ENCODE measurements around the gene SERTAD1. TPM values are rescaled to one million over a fixed set of nuclear protein-coding genes. Genes with fewer than 3 reads are reported as not detected.

The SERTAD1 gene
- total RNA-seq, 1 donor from 2014 or later, result 3.2 TPM

DNA sequence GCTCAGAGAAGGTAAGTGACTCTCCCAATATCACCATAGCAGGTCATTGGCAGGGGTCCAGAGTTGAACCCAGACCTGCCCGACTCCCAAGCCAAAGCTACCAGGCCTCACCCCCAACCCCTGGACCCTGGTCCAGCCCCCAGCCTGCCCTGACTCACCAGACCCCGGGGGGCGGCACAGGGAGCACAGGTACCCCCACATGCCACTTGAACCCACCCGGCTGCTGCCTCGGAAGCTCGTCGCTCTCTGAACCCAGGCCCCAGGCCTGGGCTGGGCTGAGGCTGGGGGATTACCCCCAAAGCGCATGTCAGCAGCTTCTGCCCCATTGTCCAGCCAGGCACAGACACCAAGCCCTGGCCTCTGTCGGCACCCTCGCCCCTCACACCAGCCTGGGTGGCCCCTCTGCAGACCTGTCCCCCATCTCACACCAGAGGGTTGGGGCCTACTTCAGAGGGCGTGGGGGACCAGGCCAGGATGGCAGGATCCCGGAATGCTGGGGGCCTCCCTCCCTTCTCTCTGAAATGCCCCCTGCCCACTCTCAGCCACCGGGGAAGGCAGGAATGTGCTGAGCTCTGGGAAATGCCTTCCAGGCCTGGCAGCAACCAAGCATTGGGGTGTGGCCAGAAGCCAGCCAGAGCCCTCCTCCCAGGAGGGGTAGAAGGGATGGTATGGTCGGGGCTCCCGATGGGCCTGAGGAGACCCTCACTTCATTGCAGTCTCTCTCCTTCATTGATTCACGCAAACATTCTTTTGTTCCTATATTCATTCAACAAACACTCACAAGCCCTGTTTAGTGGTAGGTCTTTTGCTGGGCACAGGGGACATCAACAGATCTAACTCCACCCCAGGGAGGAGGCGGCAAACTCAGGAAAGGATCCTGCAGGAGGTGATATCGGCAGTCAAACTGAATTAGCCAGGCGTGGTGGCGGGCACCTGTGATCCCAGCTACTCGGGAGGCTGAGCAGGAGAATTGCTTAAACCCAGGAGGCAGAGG is 11.0 kb downstream of the SERTAD1 start:
- Mint-ChIP-seq H3K27ac (ENCODE audit: unreplicated experiment) (peak overlapping the region; percentile 78), H3K9me3 (no peaks in the 10 kb centered on the region), H3K4me3 (no peak overlapping the region), H3K36me3 (ENCODE audit: low read depth) (no peaks in the 10 kb centered on the region), H3K27me3 (ENCODE audit: low read depth) (no peaks in the 10 kb centered on the region), H3K4me1 (peaks cover 20% of the 10 kb centered on the region)
- no peak for DNase-seq (ENCODE audit: low read depth, low spot score)
- TF ChIP-seq, protein P1, sequence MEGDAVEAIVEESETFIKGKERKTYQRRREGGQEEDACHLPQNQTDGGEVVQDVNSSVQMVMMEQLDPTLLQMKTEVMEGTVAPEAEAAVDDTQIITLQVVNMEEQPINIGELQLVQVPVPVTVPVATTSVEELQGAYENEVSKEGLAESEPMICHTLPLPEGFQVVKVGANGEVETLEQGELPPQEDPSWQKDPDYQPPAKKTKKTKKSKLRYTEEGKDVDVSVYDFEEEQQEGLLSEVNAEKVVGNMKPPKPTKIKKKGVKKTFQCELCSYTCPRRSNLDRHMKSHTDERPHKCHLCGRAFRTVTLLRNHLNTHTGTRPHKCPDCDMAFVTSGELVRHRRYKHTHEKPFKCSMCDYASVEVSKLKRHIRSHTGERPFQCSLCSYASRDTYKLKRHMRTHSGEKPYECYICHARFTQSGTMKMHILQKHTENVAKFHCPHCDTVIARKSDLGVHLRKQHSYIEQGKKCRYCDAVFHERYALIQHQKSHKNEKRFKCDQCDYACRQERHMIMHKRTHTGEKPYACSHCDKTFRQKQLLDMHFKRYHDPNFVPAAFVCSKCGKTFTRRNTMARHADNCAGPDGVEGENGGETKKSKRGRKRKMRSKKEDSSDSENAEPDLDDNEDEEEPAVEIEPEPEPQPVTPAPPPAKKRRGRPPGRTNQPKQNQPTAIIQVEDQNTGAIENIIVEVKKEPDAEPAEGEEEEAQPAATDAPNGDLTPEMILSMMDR (conservative IDR thresholded peaks at IDR 0.05), result no peak

DNA sequence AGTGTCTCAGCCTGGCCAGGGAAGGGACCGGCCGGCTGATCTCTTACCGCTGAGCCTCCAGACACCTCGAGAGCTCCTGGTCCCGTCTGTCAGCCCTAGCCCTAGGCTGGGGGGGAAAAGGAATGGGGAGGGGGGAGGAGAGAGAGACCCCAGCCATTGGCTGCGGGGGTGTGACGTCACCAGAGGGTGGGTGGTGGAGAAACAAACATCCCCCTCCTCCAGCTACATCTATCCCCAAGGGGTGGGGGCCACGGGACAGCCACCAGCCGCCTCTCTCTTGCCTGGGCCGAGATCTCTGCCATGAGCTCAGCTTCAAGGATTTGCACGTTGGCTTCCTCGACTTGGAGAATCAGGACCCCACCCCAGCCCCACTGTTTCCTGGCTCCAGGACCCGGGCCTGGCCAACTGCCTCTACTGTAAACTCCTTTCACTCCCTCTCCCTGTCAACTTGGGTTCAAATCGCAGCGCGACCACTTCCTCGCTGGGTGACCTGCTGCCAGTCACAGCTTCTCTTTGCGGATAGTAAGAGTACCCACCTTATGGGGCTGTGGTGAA is 12.4 kb downstream of the SERTAD1 start, which contains the start of gene PRX:
Gene PRX (minus strand): TSS at position 88 of the 555 bp plus-strand sequence. CDS start 5,446 bp downstream, outside the sequence.
- TF ChIP-seq, protein P1 (conservative IDR thresholded peaks at IDR 0.05), result no peak
- H3K27me3 Mint-ChIP-seq (ENCODE audit: low read depth), result no peaks in the 10 kb centered on the region
- DNase-seq (ENCODE audit: low read depth, low spot score), result no peak
- no peaks in the 10 kb centered on the region for H3K9me3 Mint-ChIP-seq
- H3K36me3 Mint-ChIP-seq (ENCODE audit: low read depth), result no peaks in the 10 kb centered on the region
- no peak within 1 kb of the TSS for H3K27ac Mint-ChIP-seq (ENCODE audit: unreplicated experiment)
- H3K4me1 Mint-ChIP-seq, result peaks cover 16% of the 10 kb centered on the region
- H3K4me3 Mint-ChIP-seq, result peak within 1 kb of the TSS; percentile 2

DNA sequence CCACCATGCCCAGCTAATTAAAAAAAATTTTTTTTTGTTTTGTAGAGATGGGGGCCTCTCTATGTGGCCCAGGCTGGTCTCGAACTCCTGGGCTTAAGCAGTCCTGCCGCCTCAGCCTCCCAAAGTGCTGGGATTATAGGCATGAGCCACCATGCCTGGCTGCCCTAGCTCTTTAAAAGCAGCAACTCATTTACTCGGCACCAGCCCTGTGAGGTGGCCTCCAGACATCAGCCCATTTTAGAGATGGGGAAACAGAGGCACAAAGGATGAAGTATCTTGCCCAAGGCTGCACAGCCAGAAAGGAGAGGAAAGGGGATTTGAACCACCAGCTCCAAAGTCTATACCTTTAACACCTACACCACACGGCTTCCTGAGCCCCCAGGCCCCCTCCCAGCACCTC is 12.9 kb downstream of the SERTAD1 start:
- TF ChIP-seq, protein P1 (conservative IDR thresholded peaks at IDR 0.05), result no peak
- H3K27me3 Mint-ChIP-seq (ENCODE audit: low read depth), result no peaks in the 10 kb centered on the region
- H3K36me3 Mint-ChIP-seq (ENCODE audit: low read depth), result no peaks in the 10 kb centered on the region
- H3K4me1 Mint-ChIP-seq, result peaks cover 16% of the 10 kb centered on the region
- H3K27ac Mint-ChIP-seq (ENCODE audit: unreplicated experiment), result no peak overlapping the region
- no peak overlapping the region for H3K4me3 Mint-ChIP-seq
- DNase-seq (ENCODE audit: low read depth, low spot score), result no peak
- no peaks in the 10 kb centered on the region for H3K9me3 Mint-ChIP-seq

DNA sequence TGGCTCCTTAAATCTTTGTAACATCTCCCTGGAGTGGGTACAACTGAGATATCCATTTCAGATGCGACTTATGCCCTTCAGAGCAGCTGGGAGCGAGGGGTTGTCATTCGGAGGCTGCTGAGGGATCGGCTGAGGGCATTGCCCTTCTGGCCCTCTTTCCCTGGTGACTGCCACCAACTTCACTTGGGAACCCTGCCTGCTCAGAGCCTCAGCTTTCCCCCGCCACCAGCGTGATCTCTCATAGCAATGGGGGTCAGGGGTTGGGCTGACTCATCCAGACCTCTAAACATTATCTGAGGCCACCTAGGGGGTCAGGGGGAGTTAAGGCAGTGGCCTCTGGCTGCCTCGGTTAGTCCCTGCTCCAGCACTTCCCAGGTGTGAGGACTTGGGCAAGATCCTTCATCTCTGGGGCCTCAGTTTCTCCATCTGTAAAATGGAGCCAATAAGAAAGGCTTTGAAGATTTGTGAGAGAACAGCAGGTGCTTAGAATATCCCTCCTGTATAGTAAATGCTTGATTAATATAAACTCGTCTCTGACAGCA is 13.8 kb downstream of the SERTAD1 start:
- no peak overlapping the region for H3K4me3 Mint-ChIP-seq
- no peaks in the 10 kb centered on the region for H3K36me3 Mint-ChIP-seq (ENCODE audit: low read depth)
- H3K27me3 Mint-ChIP-seq (ENCODE audit: low read depth), result no peaks in the 10 kb centered on the region
- H3K9me3 Mint-ChIP-seq, result no peaks in the 10 kb centered on the region
- H3K27ac Mint-ChIP-seq (ENCODE audit: unreplicated experiment), result no peak overlapping the region
- TF ChIP-seq, protein P1 (conservative IDR thresholded peaks at IDR 0.05), result no peak
- no peak for DNase-seq (ENCODE audit: low read depth, low spot score)
- H3K4me1 Mint-ChIP-seq, result peaks cover 14% of the 10 kb centered on the region

DNA sequence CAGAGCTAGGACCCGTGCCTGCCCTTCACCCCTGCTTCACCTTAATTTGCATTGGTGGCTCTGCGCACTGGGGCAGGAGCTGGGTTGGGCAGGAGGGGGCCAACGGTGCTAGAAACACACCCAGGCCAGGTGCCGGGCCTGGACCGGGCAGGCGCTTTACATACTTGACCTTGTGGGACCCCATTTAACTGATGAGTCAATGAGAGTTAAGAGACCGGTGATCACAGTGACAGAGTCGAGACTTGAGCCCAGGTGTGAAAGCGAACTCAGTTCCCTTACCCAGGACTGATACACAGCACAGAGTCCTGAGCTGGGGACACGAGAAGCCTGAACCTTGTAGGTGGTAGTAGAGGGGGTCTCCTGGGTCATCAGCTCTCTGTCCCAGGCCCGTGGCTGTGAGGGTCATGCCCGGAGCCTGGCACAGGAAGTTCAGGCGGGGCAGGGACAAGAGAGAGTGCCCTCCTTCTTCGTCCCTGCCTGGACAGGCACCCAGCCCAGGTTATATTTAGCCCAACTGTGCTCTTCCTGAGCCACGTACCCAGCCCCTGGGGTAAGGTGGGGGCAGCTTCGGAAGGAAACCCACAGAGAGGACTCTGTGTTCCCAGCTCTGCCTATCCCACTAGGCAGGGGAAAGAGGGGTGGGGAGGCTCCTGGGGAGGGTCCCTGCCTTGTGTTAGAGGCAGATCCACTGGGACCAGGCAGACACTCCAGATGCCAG is 14.5 kb downstream of the SERTAD1 start:
- Mint-ChIP-seq H3K27ac (ENCODE audit: unreplicated experiment) (peak overlapping the region; percentile 92), H3K9me3 (no peaks in the 10 kb centered on the region), H3K4me1 (peaks cover 11% of the 10 kb centered on the region), H3K4me3 (no peak overlapping the region), H3K27me3 (ENCODE audit: low read depth) (no peaks in the 10 kb centered on the region), H3K36me3 (ENCODE audit: low read depth) (no peaks in the 10 kb centered on the region)
- DNase-seq (ENCODE audit: low read depth, low spot score), result no peak
- TF ChIP-seq, protein P1 (conservative IDR thresholded peaks at IDR 0.05), result no peak
